A673 (cell line): ENCODE measurements around the gene HP1BP3. TPM values are rescaled to one million over a fixed set of nuclear protein-coding genes. Genes with fewer than 3 reads are reported as not detected.

Source experiments
- BruUV-seq: library from RNA; stranded (reverse); fragments of 400-500 nt; replicated peaks from 2 replicates; lab custom pipeline; 2021; lab: Mats Ljungman, UMichigan
- CTCF ChIA-PET: fragments of 300-600 bp; sonication (Branson Sonifier 250); formaldehyde crosslinking; loops from one replicate; lab custom pipeline; 2022; ENCODE audit warnings: antibody characterized with exemption; lab: Charles Lee
- POLR2A ChIA-PET: fragments of 300-600 bp; sonication (Branson Sonifier 250); formaldehyde crosslinking; loops from one replicate; lab custom pipeline; 2022; ENCODE audit warnings: antibody characterized with exemption; ENCODE audit not compliant: low non-redundant PET; lab: Charles Lee
- DNase-seq: peaks from one replicate; pipeline ENCODE4 v3.0.0-alpha.2; 2015; ENCODE audit warnings: low spot score
- H3K27ac ChIP-seq: fragments of 200-600 bp; sonication (generic); 2 replicates; pipeline ENCODE4 v1.5.1; 2016; ENCODE audit warnings: mixed run types, low read depth, mild to moderate bottlenecking, mixed read lengths, antibody characterized with exemption, low read length; ENCODE audit not compliant: poor library complexity, severe bottlenecking
- H3K27me3 ChIP-seq: fragments of 200-600 bp; sonication (generic); replicated peaks from 2 replicates; pipeline ENCODE4 v1.6.1; 2017; ENCODE audit warnings: mixed run types, low read depth, mild to moderate bottlenecking, mixed read lengths, antibody characterized with exemption, low read length; ENCODE audit not compliant: insufficient read depth, poor library complexity
- H3K36me3 ChIP-seq: fragments of 200-600 bp; sonication (generic); 2 replicates; pipeline ENCODE4 v1.6.1; 2016; ENCODE audit warnings: mixed run types, mild to moderate bottlenecking, mixed read lengths, antibody characterized with exemption, low read length; ENCODE audit not compliant: insufficient read depth, poor library complexity, severe bottlenecking
- H3K4me1 ChIP-seq: fragments of 200-600 bp; sonication (generic); 2 replicates; pipeline ENCODE4 v1.6.1; 2017; ENCODE audit warnings: mixed run types, mild to moderate bottlenecking, mixed read lengths, antibody characterized with exemption, low read length; ENCODE audit not compliant: insufficient read depth, poor library complexity, severe bottlenecking
- H3K4me3 ChIP-seq: fragments of 200-600 bp; sonication (generic); 2 replicates; pipeline ENCODE4 v1.5.1; 2016; ENCODE audit warnings: low read depth, mixed run types, mild to moderate bottlenecking, mixed read lengths, low read length; ENCODE audit not compliant: poor library complexity, severe bottlenecking
- H3K9me3 ChIP-seq: fragments of 200-600 bp; sonication (generic); 2 replicates; pipeline ENCODE4 v1.6.1; 2016; ENCODE audit warnings: mixed run types, low read depth, mild to moderate bottlenecking, mixed read lengths, antibody characterized with exemption, low read length; ENCODE audit not compliant: poor library complexity, severe bottlenecking
- CTCF ChIP-seq: fragments of 300-800, 200-600 bp; sonication (generic); conservative IDR thresholded peaks from 2 replicates; pipeline ENCODE4 v1.5.1; 2017; ENCODE audit warnings: low read depth, mild to moderate bottlenecking, antibody characterized with exemption, low read length, moderate library complexity, mixed read lengths
- EZH2 ChIP-seq: fragments of 200-600 bp; sonication (generic); IDR thresholded peaks from 2 replicates; pipeline ENCODE4 v1.6.1; 2017; ENCODE audit warnings: borderline replicate concordance, low read depth, mild to moderate bottlenecking, mixed read lengths, antibody characterized with exemption, low read length; ENCODE audit not compliant: poor library complexity, severe bottlenecking
- intact Hi-C: fragments of 100-400 bp; cut with micrococcal nuclease; formaldehyde crosslinking; loops from one replicate; pipeline ENCODE4 v1.10.0; 2022; ENCODE audit not compliant: unreplicated experiment
- total RNA-seq: library from RNA; stranded (reverse); gene quantifications from 2 replicates; pipeline ENCODE4 v1.2.3, GENCODE V29; 2021

Gene HP1BP3
- total RNA-seq, 1 experiment from 2014 or later = 337 TPM

DNA sequence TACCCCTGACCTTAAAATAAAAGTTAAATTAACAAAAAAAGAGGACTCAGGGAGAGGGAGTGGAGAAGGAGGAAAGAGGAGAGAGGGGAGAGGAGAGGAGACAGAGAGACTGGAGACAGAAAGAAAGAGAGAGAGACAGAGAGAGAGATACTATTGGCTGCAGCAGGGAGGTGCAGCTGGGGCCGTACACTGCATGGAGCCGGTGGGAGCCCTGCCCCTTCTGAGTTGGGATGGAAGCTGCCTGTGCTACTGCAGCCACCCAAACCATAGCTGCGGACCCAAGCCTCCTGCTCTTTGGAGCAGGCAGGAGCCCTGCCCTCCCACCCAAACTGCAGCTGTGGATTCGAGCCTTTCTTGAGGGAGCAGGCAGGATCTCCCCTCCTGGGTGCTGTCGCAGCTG, 32.7 kb upstream of the HP1BP3 start:
- TF ChIP-seq CTCF (no peak), EZH2 (no peak)
- intact Hi-C loops = no loop called here
- no peaks in the 10 kb centered on the region for H3K9me3 ChIP-seq
- H3K36me3 ChIP-seq = peaks cover 4% of the 10 kb centered on the region
- no peaks in the 10 kb centered on the region for H3K4me1 ChIP-seq
- no peak overlapping the region for H3K27ac ChIP-seq
- BruUV-seq = no TSS peak
- POLR2A ChIA-PET = no interaction called here
- H3K27me3 ChIP-seq = no peaks in the 10 kb centered on the region
- CTCF ChIA-PET = no interaction called here
- H3K4me3 ChIP-seq = no peak overlapping the region
- DNase-seq = no peak

DNA sequence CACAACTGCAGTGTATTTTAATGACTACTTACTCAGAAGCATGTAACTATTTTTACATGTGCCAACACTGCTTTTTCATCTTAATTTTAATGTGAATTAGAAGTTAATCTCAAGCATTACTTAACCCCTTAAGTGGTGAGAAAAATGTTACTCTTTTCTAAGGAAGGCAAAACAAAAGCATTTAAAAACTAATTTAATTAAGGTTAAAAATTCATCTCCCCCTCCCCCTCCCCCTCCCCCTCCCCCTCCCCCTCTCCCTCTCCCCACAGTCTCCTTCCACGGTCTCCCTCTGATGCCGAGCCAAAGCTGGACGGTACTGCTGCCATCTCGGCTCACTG, 27.4 kb upstream of the HP1BP3 start:
- Histone ChIP-seq H3K36me3 (peaks cover 9% of the 10 kb centered on the region), H3K9me3 (no peaks in the 10 kb centered on the region), H3K4me1 (no peaks in the 10 kb centered on the region), H3K27me3 (no peaks in the 10 kb centered on the region), H3K4me3 (no peak overlapping the region), H3K27ac (no peak overlapping the region)
- no peak for TF ChIP-seq EZH2
- TF ChIP-seq CTCF = no peak
- intact Hi-C loops = no loop called here
- CTCF ChIA-PET = no interaction called here
- no peak for DNase-seq
- POLR2A ChIA-PET = no interaction called here
- BruUV-seq = no TSS peak

GRCh38 chr1:20811916-20812315, 24.8 kb upstream of the HP1BP3 start:
- H3K27me3 ChIP-seq = no peaks in the 10 kb centered on the region
- intact Hi-C loops = no loop called here
- ChIA-PET POLR2A (no interaction called here), CTCF (no interaction called here)
- no peak for TF ChIP-seq EZH2
- no peak for TF ChIP-seq CTCF
- no peaks in the 10 kb centered on the region for H3K9me3 ChIP-seq
- H3K4me3 ChIP-seq = no peak overlapping the region
- H3K27ac ChIP-seq = no peak overlapping the region
- no peaks in the 10 kb centered on the region for H3K4me1 ChIP-seq
- no TSS peak for BruUV-seq
- DNase-seq = no peak
- H3K36me3 ChIP-seq = peaks cover 13% of the 10 kb centered on the region
